H1 (cell line): ENCODE data around the gene SNX3. TPM values are rescaled to one million over a fixed set of nuclear protein-coding genes. Genes with fewer than 3 reads are reported as not detected.

Experiments
- CBX5 ChIP-seq: fragments of 300-800, 300-1000 bp; sonication (generic); IDR thresholded peaks from 2 replicates; pipeline ENCODE4 v1.7.1; 2016; ENCODE audit warnings: antibody characterized with exemption, low read length, low read depth
- EGR1 ChIP-seq: IDR thresholded peaks from 2 replicates; pipeline ENCODE4 v1.6.1; 2011; ENCODE audit warnings: low read depth, low read length, borderline replicate concordance
- FOSL1 ChIP-seq: IDR thresholded peaks from 2 replicates; pipeline ENCODE4 v1.6.1; 2011; ENCODE audit warnings: mild to moderate bottlenecking, low read depth, low read length, moderate library complexity; ENCODE audit not compliant: insufficient read depth
- HDAC6 ChIP-seq: IDR thresholded peaks from one replicate; pipeline ENCODE4 v1.7.1; 2012; ENCODE audit warnings: low read depth, mild to moderate bottlenecking, inconsistent platforms, low read length, moderate library complexity
- NANOG ChIP-seq: IDR thresholded peaks from 2 replicates; pipeline ENCODE4 v1.6.1; 2011; ENCODE audit warnings: low read length, low read depth, mild to moderate bottlenecking, inconsistent platforms; ENCODE audit not compliant: insufficient read depth, poor library complexity, severe bottlenecking
- PHF8 ChIP-seq: fragments of 200-600 bp; sonication (generic); conservative IDR thresholded peaks from 2 replicates; pipeline ENCODE4 v1.7.1; 2012; ENCODE audit warnings: low read depth, mild to moderate bottlenecking, inconsistent platforms, low read length, moderate library complexity
- ZNF274 ChIP-seq: IDR thresholded peaks from 2 replicates; pipeline ENCODE4 v1.7.0; 2012; ENCODE audit warnings: low read length, borderline replicate concordance; ENCODE audit errors: extremely low read depth
- polyA plus RNA-seq, 7 experiments: library from polyadenylated mRNA; depleted of rRNA in 3 of 7; stranded (reverse) in 5 of 7; unstranded in 2 of 7; fragments of >200 nt in 5 of 7; fragments of 200-250 nt in 2 of 7; gene quantifications; 1 replicate in 5 of 7; 2 replicates in 1 of 7; 4 replicates in 1 of 7; pipeline versions ENCODE4 v1.2.1 to v1.2.3, GENCODE V29; 2011 to 2013; ENCODE audit warnings: missing spikeins in 2 of 7, mixed read lengths in 2 of 7
- total RNA-seq: library from RNA; stranded (reverse); fragmentation: NEBNext Ultra II Directional; extraction: Animal tissue kit (Norgen Biotek cat#: 25700); gene quantifications from 2 replicates; pipeline ENCODE4 v1.2.1, GENCODE V29; 2021

The SNX3 gene
- total and polyA plus RNA-seq, 2 of the 8 experiments (the other 6 are each of a cell fraction or from before 2014, with no cell fraction given), result 72.5 to 150 TPM

GRCh38 chr6:108304646-108305045 lies 43.8 kb upstream of the SNX3 start (continued):
- TF ChIP-seq EGR1, result no peak
- no peak for TF ChIP-seq FOSL1
- no peak for TF ChIP-seq HDAC6
- TF ChIP-seq PHF8, result no peak
- TF ChIP-seq NANOG, result no peak
- TF ChIP-seq CBX5, result no peak
- TF ChIP-seq ZNF274, result no peak
